ENCODE measurements around the gene ARHGEF11.

Gene ARHGEF11

GRCh38 chr1:156897078-156897825 lies 148.3 kb downstream of the ARHGEF11 start:
- Histone ChIP-seq H3K4me3 (no peak overlapping the region), H3K36me3 (ENCODE audit: insufficient read depth, low read length) (no peaks in the 10 kb centered on the region), H3K9ac (ENCODE audit: insufficient read length) (no peak overlapping the region), H3K27ac (no peak overlapping the region), H3K9me3 (ENCODE audit: low read depth, low read length) (no peaks in the 10 kb centered on the region)
- DNase-seq (ENCODE audit: low read depth, low spot score), result no peak
- TF ChIP-seq EZH2 (IDR thresholded peaks at IDR 0.05) (no peak), FOXP2 (optimal IDR thresholded peaks at IDR 0.05; ENCODE audit: control extremely low read depth, extremely low read length, insufficient read depth) (no peak), POLR2AphosphoS5 (IDR thresholded peaks at IDR 0.05; ENCODE audit: borderline replicate concordance, low read depth, low read length) (no peak)

DNA sequence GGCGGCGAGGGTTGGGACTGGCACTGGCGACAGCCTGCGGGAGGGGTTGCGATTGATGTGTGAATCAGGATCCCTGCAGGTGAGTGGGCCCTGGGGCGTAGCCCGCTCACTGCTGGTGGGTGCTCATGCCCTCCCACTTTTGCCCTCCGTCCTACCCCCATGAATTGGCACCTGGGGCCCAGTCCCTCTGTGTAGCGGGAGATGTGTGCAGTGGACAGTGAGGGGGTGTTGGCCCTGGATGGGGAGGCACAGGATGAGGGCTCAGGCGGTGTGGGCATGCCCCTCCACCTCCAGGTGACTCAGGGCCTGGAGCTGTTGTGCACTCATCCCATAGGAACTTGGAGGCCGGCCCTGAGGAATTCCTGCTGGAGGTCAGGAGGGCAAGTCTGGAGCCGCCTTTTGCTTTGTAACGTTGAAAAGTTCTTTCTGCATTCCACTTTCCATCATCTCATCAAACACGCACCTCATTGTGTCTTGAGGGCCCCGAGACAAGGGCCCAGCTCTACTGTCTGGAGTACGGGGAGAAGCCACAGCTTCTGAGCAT lies 149.0 kb downstream of the ARHGEF11 start:
- Histone ChIP-seq H3K36me3 (ENCODE audit: insufficient read depth, low read length) (no peaks in the 10 kb centered on the region), H3K9me3 (ENCODE audit: low read depth, low read length) (no peaks in the 10 kb centered on the region), H3K9ac (ENCODE audit: insufficient read length) (no peak overlapping the region), H3K4me3 (no peak overlapping the region), H3K27ac (no peak overlapping the region)
- no peak for DNase-seq (ENCODE audit: low read depth, low spot score)
- no peak for TF ChIP-seq EZH2 (IDR thresholded peaks at IDR 0.05)
- TF ChIP-seq POLR2AphosphoS5 (IDR thresholded peaks at IDR 0.05; ENCODE audit: borderline replicate concordance, low read depth, low read length), result no peak
- no peak for TF ChIP-seq FOXP2 (optimal IDR thresholded peaks at IDR 0.05; ENCODE audit: control extremely low read depth, extremely low read length, insufficient read depth)

DNA sequence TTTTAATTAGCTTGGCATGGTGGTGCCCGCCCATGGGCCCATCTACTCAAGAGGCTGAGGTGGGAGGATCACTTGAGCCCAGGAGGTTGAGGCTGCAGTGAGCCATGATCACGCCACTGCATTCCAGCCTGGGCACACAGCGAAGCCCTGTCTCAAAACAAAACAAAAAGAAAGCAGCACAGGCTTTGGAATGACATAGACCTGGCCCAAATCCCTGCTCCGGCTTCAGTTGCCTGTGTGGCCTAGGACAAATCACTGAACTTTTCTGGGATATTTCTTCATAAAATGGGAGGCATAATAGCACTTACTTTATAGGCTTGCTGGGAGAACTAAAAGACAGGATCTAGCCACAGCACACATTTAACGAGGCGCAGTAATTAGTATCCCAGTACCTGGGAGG lies 149.6 kb downstream of the ARHGEF11 start:
- DNase-seq (ENCODE audit: low read depth, low spot score), result no peak
- no peak overlapping the region for H3K27ac ChIP-seq

GRCh38 chr1:156895455-156895812 lies 150.1 kb downstream of the ARHGEF11 start:
- no peak for TF ChIP-seq FOXP2 (optimal IDR thresholded peaks at IDR 0.05; ENCODE audit: control extremely low read depth, extremely low read length, insufficient read depth)
- TF ChIP-seq POLR2AphosphoS5 (IDR thresholded peaks at IDR 0.05; ENCODE audit: borderline replicate concordance, low read depth, low read length), result no peak
- TF ChIP-seq EZH2 (IDR thresholded peaks at IDR 0.05), result no peak
- H3K27ac ChIP-seq, result peak overlapping the region; percentile 69; the same call in 1 of the 2 replicates
- H3K9ac ChIP-seq (ENCODE audit: insufficient read length), result no peak overlapping the region
- peak; percentile 35 for DNase-seq (ENCODE audit: low read depth, low spot score)
- H3K4me3 ChIP-seq, result no peak overlapping the region
- no peaks in the 10 kb centered on the region for H3K9me3 ChIP-seq (ENCODE audit: low read depth, low read length)
- no peaks in the 10 kb centered on the region for H3K36me3 ChIP-seq (ENCODE audit: insufficient read depth, low read length)

More for the DNA sequence above, 149.6 kb downstream of the ARHGEF11 start:
- H3K9me3 ChIP-seq (ENCODE audit: low read depth, low read length), result no peaks in the 10 kb centered on the region
- H3K9ac ChIP-seq (ENCODE audit: insufficient read length), result no peak overlapping the region
- no peak overlapping the region for H3K4me3 ChIP-seq
- no peaks in the 10 kb centered on the region for H3K36me3 ChIP-seq (ENCODE audit: insufficient read depth, low read length)
- TF ChIP-seq FOXP2 (optimal IDR thresholded peaks at IDR 0.05; ENCODE audit: control extremely low read depth, extremely low read length, insufficient read depth), result no peak
- no peak for TF ChIP-seq POLR2AphosphoS5 (IDR thresholded peaks at IDR 0.05; ENCODE audit: borderline replicate concordance, low read depth, low read length)
- TF ChIP-seq EZH2 (IDR thresholded peaks at IDR 0.05), result no peak

- Histone ChIP-seq H3K27ac (peak overlapping the region; percentile 69; the same call in 1 of the 2 replicates), H3K4me3 (no peak overlapping the region), H3K9me3 (ENCODE audit: low read depth, low read length) (no peaks in the 10 kb centered on the region), H3K9ac (ENCODE audit: insufficient read length) (no peak overlapping the region), H3K36me3 (ENCODE audit: insufficient read depth, low read length) (no peaks in the 10 kb centered on the region)
- DNase-seq (ENCODE audit: low read depth, low spot score), result no peak
- TF ChIP-seq POLR2AphosphoS5 (IDR thresholded peaks at IDR 0.05; ENCODE audit: borderline replicate concordance, low read depth, low read length), result no peak
- no peak for TF ChIP-seq EZH2 (IDR thresholded peaks at IDR 0.05)
- TF ChIP-seq FOXP2 (optimal IDR thresholded peaks at IDR 0.05; ENCODE audit: control extremely low read depth, extremely low read length, insufficient read depth), result no peak
These were observed 150.7 kb downstream of the ARHGEF11 start for GRCh38 chr1:156894711-156895454.

DNA sequence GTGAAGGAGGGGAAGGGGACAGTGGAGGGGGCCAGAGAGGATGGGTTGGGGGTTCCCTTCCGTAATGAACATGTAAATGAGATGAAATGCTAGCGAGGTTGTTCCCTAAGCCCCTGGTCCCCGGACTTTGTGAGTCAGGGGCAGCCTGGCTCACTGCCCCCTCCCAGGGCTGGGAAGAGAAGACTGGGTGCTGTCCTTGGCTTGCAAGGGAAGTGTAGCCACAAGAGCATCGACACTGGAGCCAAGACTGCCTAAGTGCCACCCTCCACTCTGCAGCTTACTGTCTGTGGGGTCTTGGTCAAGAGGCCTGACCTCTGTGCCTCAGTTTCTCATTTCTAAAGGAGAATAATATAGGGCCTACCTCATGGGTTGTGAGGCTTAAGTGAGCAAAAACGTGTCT lies 151.5 kb downstream of the ARHGEF11 start:
- Histone ChIP-seq H3K9me3 (ENCODE audit: low read depth, low read length) (no peaks in the 10 kb centered on the region), H3K36me3 (ENCODE audit: insufficient read depth, low read length) (no peaks in the 10 kb centered on the region), H3K9ac (ENCODE audit: insufficient read length) (no peak overlapping the region), H3K27ac (no peak overlapping the region), H3K4me3 (no peak overlapping the region)
- TF ChIP-seq POLR2AphosphoS5 (IDR thresholded peaks at IDR 0.05; ENCODE audit: borderline replicate concordance, low read depth, low read length) (no peak), EZH2 (IDR thresholded peaks at IDR 0.05) (no peak), FOXP2 (optimal IDR thresholded peaks at IDR 0.05; ENCODE audit: control extremely low read depth, extremely low read length, insufficient read depth) (no peak)
- DNase-seq (ENCODE audit: low read depth, low spot score), result no peak

- no peak within 1 kb of the TSS for H3K4me3 ChIP-seq
- H3K9me3 ChIP-seq (ENCODE audit: low read depth, low read length), result no peaks in the 10 kb centered on the region
- DNase-seq (ENCODE audit: low read depth, low spot score), result no peak
- H3K36me3 ChIP-seq (ENCODE audit: insufficient read depth, low read length), result no peaks in the 10 kb centered on the region
- no peak within 1 kb of the TSS for H3K9ac ChIP-seq (ENCODE audit: insufficient read length)
- no peak within 1 kb of the TSS for H3K27ac ChIP-seq
- TF ChIP-seq FOXP2 (optimal IDR thresholded peaks at IDR 0.05; ENCODE audit: control extremely low read depth, extremely low read length, insufficient read depth) (no peak), EZH2 (IDR thresholded peaks at IDR 0.05) (no peak), POLR2AphosphoS5 (IDR thresholded peaks at IDR 0.05; ENCODE audit: borderline replicate concordance, low read depth, low read length) (no peak)
These were observed 152.2 kb downstream of the ARHGEF11 start, which contains the start of gene PEAR1 for GRCh38 chr1:156893048-156893953. TSS of gene PEAR1 (plus strand) at chr1:156893718. CDS start at chr1:156903927, 10,209 bp downstream.
